GM10266 (cell line): ENCODE results near the gene REXO5.
"Not testable (repeated sequence)": the region's sequence is repeated elsewhere in the genome, so short reads cannot be mapped to it uniquely, and the experiment has no call there.

ENCODE experiments used
- DNase-seq: peaks from one replicate; pipeline ENCODE4 v3.0.0; 2012; ENCODE audit errors: extremely low spot score
- CTCF ChIP-seq: IDR thresholded peaks from 2 replicates; pipeline ENCODE4 v1.5.1; 2012; ENCODE audit warnings: mild to moderate bottlenecking, low read depth; ENCODE audit not compliant: control insufficient read depth, insufficient read depth; ENCODE audit errors: missing control alignments

REXO5 gene

GRCh38 chr16:20806168-20807050 is at the start of gene REXO5, which contains the start of gene ERI2:
Gene REXO5 (plus strand): TSS chr16:20806527. CDS start chr16:20806954, 427 bp downstream.
Gene ERI2 (minus strand): TSS chr16:20806472. CDS start chr16:20806430, 42 bp downstream.
- peak; percentile 58 for TF ChIP-seq CTCF
- peak; percentile 86 for DNase-seq

- no peak for DNase-seq
- TF ChIP-seq CTCF: no peak
Measured at GRCh38 chr16:20760346-20760745, 46.0 kb upstream of the REXO5 start.

GRCh38 chr16:20761175-20761574 is 45.2 kb upstream of the REXO5 start:
- DNase-seq: no peak
- no peak for TF ChIP-seq CTCF

- no peak for TF ChIP-seq CTCF
- no peak for DNase-seq
Measured at GRCh38 chr16:20762404-20763123, 43.8 kb upstream of the REXO5 start.

GRCh38 chr16:20763461-20764232 is 42.7 kb upstream of the REXO5 start, which contains the start of gene ACSM3:
Gene ACSM3 (plus strand): TSS chr16:20764014. CDS start chr16:20770035, 6,021 bp downstream.
- DNase-seq: peak; percentile 82
- no peak for TF ChIP-seq CTCF

- not testable (repeated sequence) for DNase-seq
Measured at GRCh38 chr16:20764448-20764847, 41.9 kb upstream of the REXO5 start.

- TF ChIP-seq CTCF: no peak
- DNase-seq: no peak
Measured at GRCh38 chr16:20765732-20766131, 40.6 kb upstream of the REXO5 start.
